ENCODE data around the gene DNTTIP2.

The DNTTIP2 gene

DNA sequence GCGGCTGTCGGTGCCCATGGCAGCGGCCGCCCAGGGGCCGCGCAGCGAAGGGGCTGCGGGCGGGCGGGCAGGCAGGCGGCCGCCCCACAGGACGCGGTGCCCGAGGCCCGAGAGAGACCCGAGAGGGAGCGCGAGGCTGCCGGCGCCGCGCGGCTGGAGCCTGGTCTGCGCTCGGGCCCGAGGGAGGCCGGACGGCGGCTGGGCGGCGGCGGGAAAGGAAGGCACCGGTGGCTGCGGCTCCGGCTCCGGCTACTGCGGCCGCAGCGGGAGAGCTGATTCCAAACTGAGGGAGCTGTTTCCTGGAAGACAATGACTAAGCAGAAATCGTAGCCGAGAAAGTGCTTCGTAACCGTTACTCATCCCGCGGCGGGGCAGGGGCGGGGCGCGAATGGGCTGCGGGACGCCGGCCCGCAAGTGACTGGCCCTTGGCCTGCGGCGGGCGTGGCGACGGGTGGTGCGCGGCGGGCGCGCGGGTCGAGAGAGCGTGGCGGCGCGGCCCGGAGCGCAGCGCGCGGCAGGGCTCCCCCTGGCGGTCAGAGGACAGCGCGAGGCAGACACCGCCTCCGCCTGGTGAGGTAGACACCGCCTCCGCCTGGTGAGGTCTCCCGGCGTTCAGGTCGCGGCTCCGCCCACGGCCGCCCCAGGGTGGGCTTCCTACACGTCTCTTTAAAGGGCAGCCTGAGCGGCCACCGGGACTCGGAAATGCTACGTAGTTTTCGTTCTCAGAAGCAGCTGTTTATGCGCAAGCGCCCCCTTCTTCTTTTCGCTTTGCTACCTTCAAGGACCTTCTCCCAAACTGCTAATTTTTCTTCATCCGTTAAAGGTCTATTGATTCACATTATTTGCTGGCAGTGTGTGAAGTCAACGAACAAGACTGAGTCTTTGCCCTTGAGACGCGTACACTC, 30.4 kb upstream of the DNTTIP2 start, which contains the start of gene GCLM:
TSS of gene GCLM (minus strand) at position 285 of the 905 bp plus-strand sequence. CDS start at position 18, 267 bp downstream.
- TF ChIP-seq FOXA1 (IDR thresholded peaks at IDR 0.05) (no peak), BHLHE40 (IDR thresholded peaks at IDR 0.05; ENCODE audit: borderline replicate concordance) (no peak), ZNF384 (IDR thresholded peaks at IDR 0.05) (no peak), ARNT (IDR thresholded peaks at IDR 0.05) (peak; percentile 86), FOXM1 (IDR thresholded peaks at IDR 0.05; ENCODE audit: borderline replicate concordance) (peak; percentile 81), ELF4 (IDR thresholded peaks at IDR 0.05) (no peak), NFRKB (IDR thresholded peaks at IDR 0.05) (no peak), LEF1 (IDR thresholded peaks at IDR 0.05; ENCODE audit: borderline replicate concordance) (no peak)
- CTCF ChIA-PET = interaction anchor here (0.6 to 1.3 kb wide), 5 partner anchors 12 to 130 kb away, joined by 3 to 11 read pairs (median 3); no protein-coding TSS in a partner anchor
- peak; percentile 97 for DNase-seq (ENCODE audit: extremely low spot score)
- POLR2A ChIA-PET = interaction anchor here (2.7 kb wide), 1 partner anchor 30 kb away, joined by 16 read pairs; the partner anchor contains the start of gene DNTTIP2

DNA sequence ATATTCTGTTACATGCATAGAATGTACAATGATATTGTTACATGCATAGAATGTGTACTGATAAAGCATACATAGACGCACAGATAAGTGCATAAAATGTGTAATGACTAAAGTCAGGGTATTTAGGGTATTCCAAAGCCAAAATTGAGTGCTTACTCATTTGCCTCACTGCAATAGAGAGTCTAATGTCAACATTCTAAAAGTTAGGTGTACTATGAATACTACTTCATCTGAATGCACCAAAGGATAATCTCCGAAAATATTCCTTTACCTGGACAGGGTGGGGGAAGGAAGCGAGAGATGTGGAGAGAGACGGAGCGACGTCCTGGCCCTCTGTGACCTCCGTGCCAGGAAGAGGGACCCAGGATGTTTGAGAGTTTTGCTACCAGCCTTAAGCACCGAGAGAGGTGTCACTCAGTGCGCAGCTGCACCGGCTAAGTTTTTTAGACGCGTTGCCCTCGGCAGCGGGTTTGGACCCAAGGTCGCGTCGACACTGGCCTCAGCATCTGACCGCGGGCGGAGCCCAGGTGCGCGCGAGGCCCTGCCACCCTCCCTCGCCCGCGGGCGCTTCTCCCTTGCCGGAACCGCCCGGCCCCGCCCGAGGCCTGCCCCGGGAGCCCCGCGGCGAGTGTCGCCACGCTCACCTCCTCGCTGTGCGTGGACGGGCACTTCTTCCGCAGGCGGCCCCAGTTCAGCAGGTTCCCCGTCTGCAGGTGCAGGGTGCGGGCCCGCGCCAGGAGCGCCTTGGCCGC, 29.6 kb upstream of the DNTTIP2 start:
- ChIA-PET CTCF (interaction anchor here (0.6 to 1.0 kb wide), 2 partner anchors 25 to 29 kb away, joined by 4 to 11 read pairs; no protein-coding TSS in a partner anchor), POLR2A (interaction anchor here (2.7 kb wide), 1 partner anchor 29 kb away, joined by 16 read pairs; the partner anchor contains the start of gene DNTTIP2)
- peak; percentile 39 for DNase-seq (ENCODE audit: extremely low spot score)
- TF ChIP-seq HDGF (IDR thresholded peaks at IDR 0.05; ENCODE audit: borderline replicate concordance) (no peak), FOXK2 (IDR thresholded peaks at IDR 0.05) (no peak), NFRKB (IDR thresholded peaks at IDR 0.05) (no peak)
- TF ChIP-seq, protein P1, sequence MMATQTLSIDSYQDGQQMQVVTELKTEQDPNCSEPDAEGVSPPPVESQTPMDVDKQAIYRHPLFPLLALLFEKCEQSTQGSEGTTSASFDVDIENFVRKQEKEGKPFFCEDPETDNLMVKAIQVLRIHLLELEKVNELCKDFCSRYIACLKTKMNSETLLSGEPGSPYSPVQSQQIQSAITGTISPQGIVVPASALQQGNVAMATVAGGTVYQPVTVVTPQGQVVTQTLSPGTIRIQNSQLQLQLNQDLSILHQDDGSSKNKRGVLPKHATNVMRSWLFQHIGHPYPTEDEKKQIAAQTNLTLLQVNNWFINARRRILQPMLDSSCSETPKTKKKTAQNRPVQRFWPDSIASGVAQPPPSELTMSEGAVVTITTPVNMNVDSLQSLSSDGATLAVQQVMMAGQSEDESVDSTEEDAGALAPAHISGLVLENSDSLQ (IDR thresholded peaks at IDR 0.05) = peak; percentile 65

DNA sequence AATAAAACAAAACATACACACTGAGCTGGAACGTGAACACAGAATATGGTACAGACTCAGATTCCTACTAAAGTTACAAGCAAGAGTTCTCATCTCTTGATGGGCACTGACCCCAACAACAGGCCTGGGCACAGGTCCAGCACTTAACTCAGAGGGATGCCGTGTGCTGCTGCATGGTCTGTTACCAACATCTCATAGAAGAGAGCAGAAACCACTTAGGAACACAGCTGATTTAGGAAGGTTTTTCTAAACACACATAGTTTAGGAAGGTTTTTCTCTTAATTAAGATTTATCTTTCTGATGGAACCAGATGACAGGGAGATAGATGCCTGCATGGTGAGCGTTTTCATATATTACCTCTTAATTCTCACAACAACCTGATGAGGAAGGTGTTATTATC, 28.7 kb upstream of the DNTTIP2 start:
- TF ChIP-seq LEF1 (IDR thresholded peaks at IDR 0.05; ENCODE audit: borderline replicate concordance) (no peak), SUZ12 (IDR thresholded peaks at IDR 0.05) (no peak), ELF4 (IDR thresholded peaks at IDR 0.05) (no peak), ZNF384 (IDR thresholded peaks at IDR 0.05) (no peak), FOXK2 (IDR thresholded peaks at IDR 0.05) (no peak), BHLHE40 (IDR thresholded peaks at IDR 0.05; ENCODE audit: borderline replicate concordance) (no peak), ARNT (IDR thresholded peaks at IDR 0.05) (no peak)
- TF ChIP-seq, protein P1 (IDR thresholded peaks at IDR 0.05) = peak; percentile 57; the same call in 1 of the 2 replicates
- no peak for DNase-seq (ENCODE audit: extremely low spot score)
- ChIA-PET POLR2A (interaction anchor here (2.7 kb wide), 1 partner anchor 29 kb away, joined by 16 read pairs; the partner anchor contains the start of gene DNTTIP2), CTCF (no interaction called here)

DNA sequence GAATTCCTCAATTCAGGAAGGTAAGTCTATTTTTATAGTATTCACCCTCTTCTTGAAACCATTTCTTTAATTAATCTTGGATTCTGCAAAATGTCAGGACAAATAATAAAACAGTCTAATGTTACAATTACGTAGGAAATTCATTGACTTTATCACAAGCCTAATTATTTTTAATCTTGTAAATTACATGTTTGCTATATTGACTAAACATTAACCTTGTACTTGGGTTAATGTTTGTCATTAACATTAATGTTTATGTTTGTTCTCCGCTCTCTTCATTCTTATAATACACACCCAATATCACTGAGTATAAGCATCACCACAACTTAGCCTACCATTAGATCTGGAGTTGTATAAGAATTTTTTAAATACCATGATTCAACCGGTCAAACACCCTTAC, 27.5 kb upstream of the DNTTIP2 start:
- DNase-seq (ENCODE audit: extremely low spot score) = no peak
- ChIA-PET CTCF (no interaction called here), POLR2A (no interaction called here)
- TF ChIP-seq ARNT (IDR thresholded peaks at IDR 0.05) (no peak), LEF1 (IDR thresholded peaks at IDR 0.05; ENCODE audit: borderline replicate concordance) (no peak)
- TF ChIP-seq, protein P1 (IDR thresholded peaks at IDR 0.05) = no peak

DNA sequence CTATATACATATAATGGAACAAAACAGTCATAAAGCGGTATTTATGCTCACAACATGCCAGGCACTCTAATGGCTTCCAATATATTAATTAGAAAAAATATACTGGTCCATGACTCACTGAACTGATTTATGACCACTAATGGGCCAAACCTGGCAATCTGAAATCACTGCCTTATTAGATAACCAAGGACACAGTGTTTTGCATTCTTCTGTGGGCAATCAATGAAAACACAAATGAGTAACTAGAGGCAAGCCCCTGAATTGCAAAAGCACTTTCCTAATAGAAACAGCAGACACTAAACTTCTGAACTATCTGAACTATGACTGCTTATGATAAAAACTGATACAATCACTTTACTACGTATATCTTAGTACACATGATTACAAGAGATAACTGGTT, 26.7 kb upstream of the DNTTIP2 start:
- ChIA-PET POLR2A (no interaction called here), CTCF (no interaction called here)
- DNase-seq (ENCODE audit: extremely low spot score) = no peak

More for the DNA sequence above, 26.7 kb upstream of the DNTTIP2 start:
- TF ChIP-seq CTBP1 (IDR thresholded peaks at IDR 0.05; ENCODE audit: borderline replicate concordance) (no peak), FOXM1 (IDR thresholded peaks at IDR 0.05; ENCODE audit: borderline replicate concordance) (no peak), LEF1 (IDR thresholded peaks at IDR 0.05; ENCODE audit: borderline replicate concordance) (no peak), SUZ12 (IDR thresholded peaks at IDR 0.05) (no peak), L3MBTL2 (conservative IDR thresholded peaks at IDR 0.05) (no peak), ZNF384 (IDR thresholded peaks at IDR 0.05) (no peak), TARDBP (IDR thresholded peaks at IDR 0.05) (no peak), SP1 (IDR thresholded peaks at IDR 0.05) (no peak), FOXA1 (IDR thresholded peaks at IDR 0.05) (no peak), NFRKB (IDR thresholded peaks at IDR 0.05) (no peak), ARNT (IDR thresholded peaks at IDR 0.05) (no peak), FOXK2 (IDR thresholded peaks at IDR 0.05) (no peak), HDGF (IDR thresholded peaks at IDR 0.05; ENCODE audit: borderline replicate concordance) (no peak), ELF4 (IDR thresholded peaks at IDR 0.05) (no peak)
- TF ChIP-seq, protein P1 (IDR thresholded peaks at IDR 0.05) = no peak
